COLO829 (cell line): ENCODE data around the gene RPL37A.
"Not testable (repeated sequence)": the region's sequence is repeated elsewhere in the genome, so short reads cannot be mapped to it uniquely, and the experiment has no call there.

ENCODE experiments used
- DNase-seq: peaks from one replicate; pipeline ENCODE4 v3.0.0; 2012; ENCODE audit warnings: low spot score

RPL37A gene

DNA sequence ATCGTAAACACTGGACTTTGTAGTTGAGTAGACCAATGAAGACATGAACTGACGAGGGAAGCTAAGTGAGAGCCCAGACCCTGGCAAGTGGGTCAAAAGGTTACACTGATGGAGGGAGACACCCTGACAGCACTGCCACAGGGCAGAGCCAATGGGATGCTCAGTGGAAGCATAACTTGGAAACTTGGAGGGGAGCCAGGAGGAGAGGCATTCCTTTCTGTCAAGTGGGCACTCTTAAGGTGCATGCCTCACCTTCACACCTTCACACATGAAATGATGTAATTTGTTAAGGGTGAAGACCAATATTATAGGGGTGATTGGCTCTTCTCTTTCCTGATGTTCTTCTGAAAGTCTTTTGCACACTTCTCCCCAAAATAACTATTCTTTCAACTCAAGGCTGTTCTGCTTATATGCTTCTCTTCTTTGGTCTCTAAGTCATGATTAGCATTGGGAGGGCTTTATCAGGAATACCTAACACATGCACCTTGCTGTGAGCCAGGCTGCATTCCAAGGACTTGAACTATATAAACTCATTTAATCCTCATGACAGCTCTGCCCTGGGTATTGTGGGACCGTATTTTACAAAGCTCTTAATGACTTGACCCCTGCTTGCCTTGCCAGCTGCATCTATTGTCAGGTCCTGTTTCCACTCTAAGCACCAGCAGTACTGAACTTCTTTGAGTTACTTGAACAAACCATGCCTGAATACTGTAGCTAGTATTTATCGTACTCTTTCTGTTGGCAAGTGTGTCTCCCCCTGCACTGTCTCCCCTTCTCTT, 19.0 kb downstream of the RPL37A start:
- DNase-seq: no peak

- not testable (repeated sequence) for DNase-seq
Observed at GRCh38 chr2:216518566-216519119, 20.0 kb downstream of the RPL37A start.

DNA sequence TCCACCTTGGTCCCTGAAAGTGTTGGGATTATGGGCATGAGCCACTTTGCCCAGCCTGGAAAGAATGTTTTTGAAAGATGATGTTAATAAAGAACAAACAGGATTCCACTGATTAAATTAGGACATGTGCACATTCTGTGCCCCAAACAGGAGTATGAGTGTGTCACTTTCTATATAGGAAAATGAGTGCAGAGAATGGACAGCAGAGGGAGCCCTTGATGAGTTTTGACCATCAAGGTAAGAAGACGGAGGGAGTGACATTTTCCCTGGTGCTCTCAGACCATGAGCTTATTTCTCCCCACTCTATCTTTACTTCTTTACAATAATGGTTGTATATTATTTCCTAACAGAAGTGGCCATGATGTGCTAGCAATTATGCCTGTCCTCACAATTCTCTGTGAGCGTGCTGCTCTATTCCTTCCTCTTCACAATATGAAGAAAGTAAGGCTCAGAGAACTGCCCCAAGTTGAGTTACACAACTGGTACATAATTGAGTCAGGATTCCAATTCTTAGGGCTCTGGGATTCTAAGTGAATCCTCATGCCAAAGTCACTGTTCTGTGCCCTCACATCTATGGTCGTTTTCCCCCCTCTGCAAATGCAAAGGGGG, 20.6 kb downstream of the RPL37A start:
- DNase-seq: peak; percentile 78

- no peak for DNase-seq
Observed at GRCh38 chr2:216520112-216520511, 21.5 kb downstream of the RPL37A start.

- no peak for DNase-seq
Observed at GRCh38 chr2:216522892-216523502, 24.4 kb downstream of the RPL37A start.

- DNase-seq: no peak
Observed at GRCh38 chr2:216525972-216526371, 27.3 kb downstream of the RPL37A start.

- DNase-seq: no peak
Observed at GRCh38 chr2:216526939-216527338, 28.3 kb downstream of the RPL37A start.

DNA sequence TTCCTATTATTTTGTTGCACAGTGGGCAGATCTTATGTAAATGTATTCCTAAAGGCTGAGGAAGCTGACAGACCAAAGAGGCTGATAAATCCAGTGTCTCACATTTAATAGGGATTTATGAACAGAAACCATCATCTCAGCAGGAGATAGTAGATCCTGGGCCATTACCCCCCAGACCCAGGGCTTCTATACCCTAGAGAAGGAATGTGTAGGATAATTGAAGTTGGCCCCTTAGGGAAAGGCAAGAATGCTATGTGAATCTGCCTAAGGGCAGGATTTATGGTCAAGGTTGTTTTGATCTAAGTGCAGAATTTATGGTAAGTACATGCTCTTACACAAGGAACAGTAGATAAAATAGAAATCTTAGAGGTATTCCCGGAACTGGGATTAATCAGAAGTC, 29.0 kb downstream of the RPL37A start:
- no peak for DNase-seq

DNA sequence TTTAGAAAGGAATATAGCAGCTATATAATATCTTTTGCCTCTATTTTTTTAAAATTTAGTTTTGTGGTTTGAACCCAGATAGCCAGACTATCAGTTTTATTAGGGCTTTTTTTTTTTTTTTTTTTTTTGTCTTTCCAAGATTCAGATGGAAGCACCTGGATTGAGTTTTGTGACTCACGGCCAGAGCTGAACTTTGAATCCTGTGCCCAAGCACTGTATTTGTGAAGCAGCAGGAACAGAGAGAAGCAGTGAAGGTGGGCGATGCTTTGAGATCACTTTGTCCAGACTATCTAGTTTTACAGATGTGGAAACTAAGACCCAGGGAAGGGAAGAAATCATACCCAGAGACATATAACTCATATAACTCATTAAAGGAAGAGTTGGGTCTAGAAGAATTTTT, 33.9 kb downstream of the RPL37A start:
- DNase-seq: no peak

GRCh38 chr2:216533609-216534008, 35.0 kb downstream of the RPL37A start:
- DNase-seq: no peak

GRCh38 chr2:216534809-216535208, 36.2 kb downstream of the RPL37A start:
- no peak for DNase-seq

GRCh38 chr2:216535454-216535995, 36.9 kb downstream of the RPL37A start:
- DNase-seq: peak; percentile 24

- DNase-seq: no peak
Observed at GRCh38 chr2:216536734-216537210, 38.1 kb downstream of the RPL37A start.

DNA sequence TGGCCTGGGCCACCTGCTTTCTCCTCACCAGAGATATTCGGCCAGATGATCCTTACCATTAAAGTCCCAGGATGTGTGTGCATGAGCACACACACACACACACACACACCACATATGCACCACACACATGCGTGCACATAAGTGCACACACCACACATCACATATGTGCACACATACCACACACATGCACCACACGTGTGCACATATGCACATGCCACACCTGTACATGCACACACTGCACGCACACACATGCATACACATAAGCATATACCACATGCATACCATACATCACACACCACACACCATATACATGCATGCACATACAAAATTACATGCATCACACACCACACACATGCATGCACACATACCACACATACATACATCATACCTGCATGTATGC, 38.7 kb downstream of the RPL37A start:
- DNase-seq: no peak

- DNase-seq: no peak
Observed at GRCh38 chr2:216538538-216538937, 39.9 kb downstream of the RPL37A start.

DNA sequence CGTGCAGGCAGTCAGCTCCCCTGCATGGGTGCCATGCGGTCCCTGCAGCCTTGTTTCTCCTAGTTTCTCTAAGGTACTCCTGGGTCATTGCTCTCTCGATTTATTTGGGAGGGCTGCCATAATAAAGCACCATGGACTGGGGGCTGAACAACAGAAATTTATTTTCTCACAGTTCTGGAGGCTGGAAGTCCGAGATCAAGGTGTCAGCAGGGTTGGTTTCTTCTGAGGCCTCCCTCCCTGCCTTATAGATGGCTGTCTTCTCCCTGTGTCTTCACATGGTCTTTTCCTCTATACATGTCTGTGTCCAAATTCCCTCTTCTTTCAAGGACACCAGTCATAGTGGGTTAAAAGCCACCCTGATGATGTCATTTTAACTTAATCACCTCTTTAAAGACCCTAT, 40.5 kb downstream of the RPL37A start:
- no peak for DNase-seq

DNA sequence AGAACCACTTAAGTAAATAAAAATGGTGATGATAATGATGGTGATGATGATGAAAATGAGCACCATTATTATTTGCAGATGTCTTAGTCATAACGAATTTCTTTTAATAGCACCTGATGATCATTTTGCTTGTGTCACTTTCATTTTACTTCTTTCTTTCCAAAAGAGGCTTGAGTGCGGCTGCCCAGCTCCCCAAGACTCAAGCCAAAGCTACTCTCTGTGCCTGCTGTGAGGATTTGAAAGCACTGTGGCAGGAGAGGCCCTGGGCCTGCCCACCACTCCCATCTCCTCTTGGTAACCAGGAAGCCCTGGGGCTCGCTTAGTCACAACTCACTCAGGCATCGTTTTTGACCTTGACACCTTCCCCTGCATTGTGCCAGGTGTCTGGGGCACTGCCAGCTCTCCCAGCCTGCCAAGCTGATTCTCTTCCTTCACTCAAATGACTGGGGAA, 41.2 kb downstream of the RPL37A start:
- DNase-seq: no peak

DNA sequence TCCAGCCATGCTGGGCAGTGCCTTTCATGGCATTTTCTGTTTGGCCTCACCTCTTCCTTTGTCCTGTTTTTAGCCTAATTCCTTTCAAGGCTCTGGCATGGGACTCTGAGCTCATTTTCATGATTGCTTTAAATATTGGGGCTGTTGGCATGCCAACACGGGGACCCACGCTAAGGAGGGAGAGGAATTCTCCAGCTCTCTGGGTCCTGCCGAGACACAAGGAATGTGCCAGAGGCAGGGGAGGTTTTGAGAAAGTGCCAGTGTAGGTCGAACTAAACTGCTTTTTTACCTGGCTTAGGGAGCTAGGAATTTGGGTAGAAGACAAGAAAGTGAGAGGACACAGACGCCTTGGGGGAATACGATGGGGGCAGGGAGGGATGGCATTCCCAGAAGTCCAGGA, 42.3 kb downstream of the RPL37A start:
- DNase-seq: no peak

- DNase-seq: no peak
Observed at GRCh38 chr2:216541505-216541904, 42.9 kb downstream of the RPL37A start.

GRCh38 chr2:216545359-216545758, 46.7 kb downstream of the RPL37A start:
- DNase-seq: no peak

- no peak for DNase-seq
Observed at GRCh38 chr2:216546241-216546640, 47.6 kb downstream of the RPL37A start.

GRCh38 chr2:216546641-216547403, 48.2 kb downstream of the RPL37A start:
- DNase-seq: no peak
